ENCODE measurements around the gene LDB1. TPM values are rescaled to one million over a fixed set of nuclear protein-coding genes. Genes with fewer than 3 reads are reported as not detected.

The LDB1 gene
- total and polyA plus RNA-seq, 2 of the 13 experiments (the other 11 are each of a cell fraction or from before 2014, with no cell fraction given), result 17.2 to 45.5 TPM

DNA sequence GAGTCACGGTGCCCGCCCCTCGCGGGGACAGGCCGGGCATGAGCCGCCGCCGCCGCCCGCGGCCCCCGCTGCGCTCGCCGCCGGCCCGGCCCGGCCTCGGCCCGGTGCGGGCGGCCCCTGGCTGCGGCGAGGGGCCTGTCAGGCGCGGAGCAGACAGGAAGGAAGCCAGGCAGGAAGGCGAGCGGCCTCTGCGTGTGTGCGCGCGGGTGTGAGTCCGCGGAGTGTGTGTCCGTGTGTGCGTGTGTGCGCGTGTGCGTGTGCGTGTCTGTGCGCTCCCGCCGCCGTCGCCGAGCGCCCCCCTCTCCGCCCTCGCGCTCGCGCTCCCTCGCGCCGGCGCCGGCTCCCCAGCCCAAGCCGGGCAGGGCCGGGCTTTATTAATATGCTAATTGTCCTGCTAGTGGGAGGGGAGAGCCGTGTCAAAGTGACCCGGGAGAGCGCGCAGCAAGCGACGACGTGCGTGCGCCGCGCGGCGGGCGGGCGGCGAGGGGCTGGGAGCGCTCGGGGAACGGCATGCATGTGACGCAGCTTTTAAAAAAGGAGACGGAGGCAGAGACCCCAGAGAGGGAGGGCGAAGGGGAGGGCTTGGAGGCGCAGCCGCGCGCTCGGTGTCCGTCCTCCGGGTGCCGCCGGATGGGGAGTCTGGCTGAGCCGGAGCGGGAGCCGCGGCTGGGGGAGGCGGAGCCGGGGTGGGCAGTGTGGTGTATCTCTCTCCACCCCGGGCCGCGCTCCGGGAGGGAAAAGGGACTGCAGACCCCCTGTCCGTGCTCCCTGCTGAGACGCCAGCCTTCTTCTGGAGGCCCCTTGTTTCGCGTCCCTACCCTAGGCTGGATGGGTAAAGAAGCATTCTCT is at the start of gene LDB1 (continued):
- TF ChIP-seq HNF4G (IDR thresholded peaks at IDR 0.05; ENCODE audit: borderline replicate concordance, low read depth, low read length) (no peak), HNF4G (CRISPR knock-in tag; IDR thresholded peaks at IDR 0.05; ENCODE audit: borderline replicate concordance, low read depth) (no peak), RFX5 (IDR thresholded peaks at IDR 0.05; ENCODE audit: low read depth, low read length) (no peak), ZNF503 (CRISPR knock-in tag; IDR thresholded peaks at IDR 0.05) (no peak), TOPORS (CRISPR knock-in tag; IDR thresholded peaks at IDR 0.05) (no peak), NFE2L2 (IDR thresholded peaks at IDR 0.05; ENCODE audit: low read length) (no peak), SNRNP70 (IDR thresholded peaks at IDR 0.05; ENCODE audit: low read depth, low read length) (no peak), POLR2G (IDR thresholded peaks at IDR 0.05; ENCODE audit: low read depth, low read length) (peak; percentile 58; the same call in 1 of the 2 replicates), IKZF4 (CRISPR knock-in tag; IDR thresholded peaks at IDR 0.05; ENCODE audit: borderline replicate concordance, low read depth, not compliant biosample characterization) (peak; percentile 54), ZNF563 (CRISPR knock-in tag; IDR thresholded peaks at IDR 0.05) (peak; percentile 83; the same call in 1 of the 2 replicates), ZBTB38 (CRISPR knock-in tag; IDR thresholded peaks at IDR 0.05) (peak; percentile 33; the same call in 1 of the 2 replicates), E2F5 (CRISPR knock-in tag; conservative IDR thresholded peaks at IDR 0.05) (no peak), ZNF230 (CRISPR knock-in tag; IDR thresholded peaks at IDR 0.05) (peak; percentile 62; the same call in 1 of the 2 replicates), FOXA1 (IDR thresholded peaks at IDR 0.05) (no peak), FOXA1 (CRISPR knock-in tag; IDR thresholded peaks at IDR 0.05) (no peak), ATF7 (IDR thresholded peaks at IDR 0.05) (no peak), ATF7 (CRISPR knock-in tag; IDR thresholded peaks at IDR 0.05) (no peak)
- TF ChIP-seq, protein P1, sequence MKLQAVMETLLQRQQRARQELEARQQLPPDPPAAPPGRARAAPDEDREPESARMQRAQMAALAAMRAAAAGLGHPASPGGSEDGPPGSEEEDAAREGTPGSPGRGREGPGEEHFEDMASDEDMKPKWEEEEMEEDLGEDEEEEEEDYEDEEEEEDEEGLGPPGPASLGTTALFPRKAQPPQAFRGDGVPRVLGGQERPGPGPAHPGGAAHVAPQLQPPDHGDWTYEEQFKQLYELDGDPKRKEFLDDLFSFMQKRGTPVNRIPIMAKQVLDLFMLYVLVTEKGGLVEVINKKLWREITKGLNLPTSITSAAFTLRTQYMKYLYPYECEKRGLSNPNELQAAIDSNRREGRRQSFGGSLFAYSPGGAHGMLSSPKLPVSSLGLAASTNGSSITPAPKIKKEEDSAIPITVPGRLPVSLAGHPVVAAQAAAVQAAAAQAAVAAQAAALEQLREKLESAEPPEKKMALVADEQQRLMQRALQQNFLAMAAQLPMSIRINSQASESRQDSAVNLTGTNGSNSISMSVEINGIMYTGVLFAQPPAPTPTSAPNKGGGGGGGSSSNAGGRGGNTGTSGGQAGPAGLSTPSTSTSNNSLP (IDR thresholded peaks at IDR 0.05; ENCODE audit: low read depth, low read length), result peak; percentile 32; the same call in 1 of the 2 replicates
- TF ChIP-seq, protein P2, sequence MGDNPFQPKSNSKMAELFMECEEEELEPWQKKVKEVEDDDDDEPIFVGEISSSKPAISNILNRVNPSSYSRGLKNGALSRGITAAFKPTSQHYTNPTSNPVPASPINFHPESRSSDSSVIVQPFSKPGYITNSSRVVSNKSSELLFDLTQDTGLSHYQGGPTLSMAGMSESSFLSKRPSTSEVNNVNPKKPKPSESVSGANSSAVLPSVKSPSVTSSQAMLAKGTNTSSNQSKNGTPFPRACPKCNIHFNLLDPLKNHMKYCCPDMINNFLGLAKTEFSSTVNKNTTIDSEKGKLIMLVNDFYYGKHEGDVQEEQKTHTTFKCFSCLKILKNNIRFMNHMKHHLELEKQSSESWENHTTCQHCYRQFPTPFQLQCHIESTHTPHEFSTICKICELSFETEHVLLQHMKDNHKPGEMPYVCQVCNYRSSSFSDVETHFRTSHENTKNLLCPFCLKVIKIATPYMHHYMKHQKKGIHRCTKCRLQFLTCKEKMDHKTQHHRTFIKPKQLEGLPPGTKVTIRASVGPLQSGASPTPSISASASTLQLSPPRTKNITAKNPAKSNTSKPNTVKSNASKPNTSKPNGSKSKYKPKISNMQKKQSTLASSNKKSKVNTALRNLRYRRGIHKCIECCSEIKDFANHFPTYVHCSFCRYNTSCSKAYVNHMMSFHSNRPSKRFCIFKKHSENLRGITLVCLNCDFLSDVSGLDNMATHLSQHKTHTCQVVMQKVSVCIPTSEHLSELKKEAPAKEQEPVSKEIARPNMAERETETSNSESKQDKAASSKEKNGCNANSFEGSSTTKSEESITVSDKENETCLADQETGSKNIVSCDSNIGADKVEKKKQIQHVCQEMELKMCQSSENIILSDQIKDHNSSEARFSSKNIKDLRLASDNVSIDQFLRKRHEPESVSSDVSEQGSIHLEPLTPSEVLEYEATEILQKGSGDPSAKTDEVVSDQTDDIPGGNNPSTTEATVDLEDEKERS (CRISPR knock-in tag; IDR thresholded peaks at IDR 0.05), result no peak
- TF ChIP-seq, protein P3, sequence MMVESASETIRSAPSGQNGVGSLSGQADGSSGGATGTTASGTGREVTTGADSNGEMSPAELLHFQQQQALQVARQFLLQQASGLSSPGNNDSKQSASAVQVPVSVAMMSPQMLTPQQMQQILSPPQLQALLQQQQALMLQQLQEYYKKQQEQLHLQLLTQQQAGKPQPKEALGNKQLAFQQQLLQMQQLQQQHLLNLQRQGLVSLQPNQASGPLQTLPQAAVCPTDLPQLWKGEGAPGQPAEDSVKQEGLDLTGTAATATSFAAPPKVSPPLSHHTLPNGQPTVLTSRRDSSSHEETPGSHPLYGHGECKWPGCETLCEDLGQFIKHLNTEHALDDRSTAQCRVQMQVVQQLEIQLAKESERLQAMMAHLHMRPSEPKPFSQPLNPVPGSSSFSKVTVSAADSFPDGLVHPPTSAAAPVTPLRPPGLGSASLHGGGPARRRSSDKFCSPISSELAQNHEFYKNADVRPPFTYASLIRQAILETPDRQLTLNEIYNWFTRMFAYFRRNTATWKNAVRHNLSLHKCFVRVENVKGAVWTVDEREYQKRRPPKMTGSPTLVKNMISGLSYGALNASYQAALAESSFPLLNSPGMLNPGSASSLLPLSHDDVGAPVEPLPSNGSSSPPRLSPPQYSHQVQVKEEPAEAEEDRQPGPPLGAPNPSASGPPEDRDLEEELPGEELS (CRISPR knock-in tag; IDR thresholded peaks at IDR 0.05), result no peak
